GM23338 (cell line): Measurements from ENCODE around the gene GPR156. TPM values are rescaled to one million over a fixed set of nuclear protein-coding genes. Genes with fewer than 3 reads are reported as not detected.

ENCODE experiments used
- ATAC-seq: fragments of 200-7000 bp; cut with Tn5 transposase; 3 replicates; pipeline ENCODE4 v1.9.1; 2020
- DNase-seq: peaks from one replicate; pipeline ENCODE4 v3.0.0-alpha.2; 2015; ENCODE audit warnings: low spot score
- H2AFZ ChIP-seq: fragments of 200-600 bp; sonication (generic); 2 replicates; pipeline ENCODE4 v1.8.0; 2016; ENCODE audit warnings: antibody characterized with exemption, mild to moderate bottlenecking, moderate library complexity
- H3F3A ChIP-seq: fragments of 200-600 bp; sonication (generic); replicated peaks from 2 replicates; pipeline ENCODE4 v1.8.0; 2017; ENCODE audit warnings: antibody characterized with exemption, mixed run types, low read depth
- H3K27ac ChIP-seq: fragments of 200-600 bp; sonication (generic); 2 replicates; pipeline ENCODE4 v1.6.1; 2016; ENCODE audit warnings: low read depth
- H3K27me3 ChIP-seq: fragments of 200-600 bp; sonication (generic); 2 replicates; pipeline ENCODE4 v1.8.0; 2016; ENCODE audit warnings: mild to moderate bottlenecking, mixed run types, moderate library complexity; ENCODE audit not compliant: insufficient read depth
- H3K36me3 ChIP-seq: fragments of 200-600 bp; sonication (generic); 2 replicates; pipeline ENCODE4 v1.8.0; 2016; ENCODE audit warnings: mild to moderate bottlenecking; ENCODE audit not compliant: insufficient read depth
- H3K4me1 ChIP-seq: fragments of 200-600 bp; sonication (generic); 2 replicates; pipeline ENCODE4 v1.8.0; 2016; ENCODE audit warnings: mild to moderate bottlenecking, moderate library complexity; ENCODE audit not compliant: insufficient read depth
- H3K4me2 ChIP-seq: fragments of 200-600 bp; sonication (generic); 2 replicates; pipeline ENCODE4 v1.7.1; 2017; ENCODE audit warnings: mixed run types
- H3K4me3 ChIP-seq: fragments of 200-600 bp; sonication (generic); 2 replicates; pipeline ENCODE4 v1.6.1; 2016; ENCODE audit warnings: mixed run types
- H3K79me2 ChIP-seq: fragments of 200-600 bp; sonication (generic); replicated peaks from 2 replicates; pipeline ENCODE4 v1.8.0; 2017; ENCODE audit warnings: mild to moderate bottlenecking; ENCODE audit not compliant: insufficient read depth
- H3K9me2 ChIP-seq: fragments of 200-600 bp; sonication (generic); 2 replicates; pipeline ENCODE4 v1.8.0; 2017; ENCODE audit not compliant: insufficient read depth
- H4K20me1 ChIP-seq: fragments of 200-600 bp; sonication (generic); replicated peaks from 2 replicates; pipeline ENCODE4 v1.8.0; 2017; ENCODE audit warnings: mild to moderate bottlenecking; ENCODE audit not compliant: insufficient read depth
- H3K27ac Mint-ChIP-seq: 2 replicates; pipeline ENCODE4 v1.8.0; 2020; ENCODE audit warnings: inconsistent platforms, mild to moderate bottlenecking, moderate library complexity, mixed read lengths
- H3K27me3 Mint-ChIP-seq: 3 replicates; pipeline ENCODE4 v1.8.0; 2022; ENCODE audit warnings: low read depth, mild to moderate bottlenecking, moderate library complexity, mixed read lengths, inconsistent platforms; ENCODE audit not compliant: insufficient read depth, poor library complexity
- H3K36me3 Mint-ChIP-seq: 3 replicates; pipeline ENCODE4 v1.8.0; 2021; ENCODE audit warnings: low read depth, mild to moderate bottlenecking, inconsistent platforms, moderate library complexity, mixed read lengths
- H3K4me1 Mint-ChIP-seq: 3 replicates; pipeline ENCODE4 v1.8.0; 2020; ENCODE audit warnings: mild to moderate bottlenecking, inconsistent platforms, mixed read lengths
- H3K4me3 Mint-ChIP-seq: 3 replicates; pipeline ENCODE4 v1.8.0; 2021; ENCODE audit warnings: moderate library complexity, mild to moderate bottlenecking, inconsistent platforms, mixed read lengths
- H3K9me3 Mint-ChIP-seq: 3 replicates; pipeline ENCODE4 v1.8.0; 2020; ENCODE audit warnings: moderate library complexity, mild to moderate bottlenecking, inconsistent platforms, mixed read lengths
- CREB1 ChIP-seq: fragments of 250-450 bp; sonication (Bioruptor Pico); IDR thresholded peaks from 2 replicates; pipeline ENCODE4 v1.5.0; 2020; ENCODE audit warnings: low read depth, mild to moderate bottlenecking, moderate library complexity
- CTCF ChIP-seq, 2 experiments: fragments of 200-600 bp in 1 of 2; sonication (generic) in 1 of 2; conservative IDR thresholded peaks; 2 replicates each; pipeline versions ENCODE4 v1.5.1 to v1.6.1; 2016 to 2017; ENCODE audit warnings: antibody characterized with exemption in 2 of 2, low read depth in 2 of 2, mild to moderate bottlenecking in 2 of 2, moderate library complexity in 1 of 2
- ETS1 ChIP-seq: IDR thresholded peaks from 2 replicates; pipeline ENCODE4 v1.6.1; 2016; ENCODE audit warnings: antibody characterized with exemption
- EZH2 ChIP-seq: fragments of 200-600 bp; sonication (generic); IDR thresholded peaks from one replicate; pipeline ENCODE4 v1.8.0; 2017; ENCODE audit warnings: antibody characterized with exemption, mild to moderate bottlenecking, low read depth; ENCODE audit not compliant: unreplicated experiment
- EZH2phosphoT487 ChIP-seq: fragments of 200-600 bp; sonication (generic); IDR thresholded peaks from one replicate; pipeline ENCODE4 v1.8.1; 2018; ENCODE audit warnings: antibody characterized with exemption; ENCODE audit not compliant: unreplicated experiment
- JUNB ChIP-seq: IDR thresholded peaks from one replicate; pipeline ENCODE4 v1.6.1; 2016; ENCODE audit warnings: antibody characterized with exemption; ENCODE audit not compliant: unreplicated experiment
- NANOG ChIP-seq: IDR thresholded peaks from 2 replicates; pipeline ENCODE4 v1.6.1; 2016; ENCODE audit warnings: antibody characterized with exemption, borderline replicate concordance
- POLR2AphosphoS5 ChIP-seq: IDR thresholded peaks from 2 replicates; pipeline ENCODE4 v1.6.1; 2016; ENCODE audit warnings: antibody characterized with exemption, low read depth
- REST ChIP-seq: IDR thresholded peaks from one replicate; pipeline ENCODE4 v1.6.1; 2018; ENCODE audit warnings: antibody characterized with exemption; ENCODE audit not compliant: unreplicated experiment
- STAT1 ChIP-seq: IDR thresholded peaks from one replicate; pipeline ENCODE4 v1.6.1; 2016; ENCODE audit warnings: antibody characterized with exemption; ENCODE audit not compliant: unreplicated experiment
- ZNF114 ChIP-seq: fragments of 250-450 bp; sonication (Bioruptor Pico); IDR thresholded peaks from 2 replicates; pipeline ENCODE4 v1.5.0; 2020; ENCODE audit warnings: mild to moderate bottlenecking, moderate library complexity
- ZNF331 ChIP-seq: fragments of 250-450 bp; sonication (Bioruptor Pico); IDR thresholded peaks from 2 replicates; pipeline ENCODE4 v1.5.0; 2020; ENCODE audit warnings: low read depth, mild to moderate bottlenecking, moderate library complexity
- ZNF462 ChIP-seq: fragments of 250-450 bp; sonication (Bioruptor Pico); IDR thresholded peaks from 2 replicates; pipeline ENCODE4 v1.5.0; 2020; ENCODE audit warnings: mild to moderate bottlenecking, moderate library complexity
- polyA plus RNA-seq: library from polyadenylated mRNA; unstranded; fragments of >200 nt; fragmentation: Nextera tagmentation; extraction: Ambion mirVana; gene quantifications from 2 replicates; pipeline ENCODE4 v1.2.1, GENCODE V29; 2016
- total RNA-seq: library from RNA; depleted of rRNA; stranded (reverse); fragments of >200 nt; shearing (Covaris generic); gene quantifications from 2 replicates; pipeline ENCODE4 v1.2.3, GENCODE V29; 2014

GPR156 gene
- total and polyA plus RNA-seq, 2 experiments from 2014 or later, result 0.50 to 2.5 TPM

- peak; percentile 82 for ATAC-seq
- no peak overlapping the region for H3K27ac ChIP-seq
Measured at GRCh38 chr3:120177151-120177550, 107.9 kb downstream of the GPR156 start.

More at GRCh38 chr3:120177151-120177550, 107.9 kb downstream of the GPR156 start:
- Histone ChIP-seq H3K4me1 (peaks cover 10% of the 10 kb centered on the region), H3K79me2 (no peaks in the 10 kb centered on the region), H3K4me2 (0 out of 2 replicates have a peak overlapping the region, but pooled peaks have one; percentile 35), H2AFZ (peak overlapping the region; percentile 68; the same call in 1 of the 2 replicates), H3K4me3 (no peak overlapping the region), H3F3A (no peaks in the 10 kb centered on the region), H3K9me2 (no peaks in the 10 kb centered on the region), H3K27me3 (no peaks in the 10 kb centered on the region), H4K20me1 (no peaks in the 10 kb centered on the region), H3K36me3 (no peaks in the 10 kb centered on the region)
- H3K36me3 Mint-ChIP-seq, result no peaks in the 10 kb centered on the region
- DNase-seq, result peak; percentile 28
- peaks cover 12% of the 10 kb centered on the region for H3K4me1 Mint-ChIP-seq
- no peak for TF ChIP-seq POLR2AphosphoS5
- TF ChIP-seq ZNF114 (CRISPR knock-in tag), result no peak
- TF ChIP-seq EZH2, result no peak
- TF ChIP-seq JUNB, result no peak
- no peak for TF ChIP-seq NANOG
- TF ChIP-seq EZH2phosphoT487, result no peak
- TF ChIP-seq STAT1, result no peak
- TF ChIP-seq CTCF (conservative IDR thresholded peaks at IDR 0.05; ENCODE audit: low read depth in 2 of 2), result no peak
- TF ChIP-seq CREB1 (CRISPR knock-in tag), result no peak
- TF ChIP-seq ZNF462 (CRISPR knock-in tag), result no peak
- no peak for TF ChIP-seq ZNF331 (CRISPR knock-in tag)
- TF ChIP-seq ETS1, result no peak
- no peak for TF ChIP-seq REST
- no peak overlapping the region for H3K4me3 Mint-ChIP-seq
- no peaks in the 10 kb centered on the region for H3K27me3 Mint-ChIP-seq
- H3K9me3 Mint-ChIP-seq, result no peaks in the 10 kb centered on the region
- H3K27ac Mint-ChIP-seq, result peak overlapping the region; percentile 54; the same call in 1 of the 2 replicates
